ENCODE data around the gene CTAGE1. TPM values are rescaled to one million over a fixed set of nuclear protein-coding genes. Genes with fewer than 3 reads are reported as not detected.

CTAGE1 gene
- polyA plus RNA-seq, 1 of the 3 experiments (the other 2 are of a cell fraction): 0.07 TPM

- 0 out of 2 replicates have a peak, but pooled peaks cover 4% of the 10 kb centered on the region for H3K9me2 ChIP-seq
- DNase-seq: no peak
- CTCF ChIA-PET: interaction anchor here (0.6 to 1.5 kb wide), 2 partner anchors 12 kb away, joined by 3 to 7 read pairs; no protein-coding TSS in a partner anchor
- no peak overlapping the region for H3K4me3 ChIP-seq (ENCODE audit: low read depth in 2 of 2, low read length in 1 of 2)
- peaks cover 60% of the 10 kb centered on the region for H3K27me3 ChIP-seq (ENCODE audit: insufficient read depth)
- no peaks in the 10 kb centered on the region for H3K79me2 ChIP-seq (ENCODE audit: insufficient read depth)
- H4K20me1 ChIP-seq (ENCODE audit: insufficient read depth): no peaks in the 10 kb centered on the region
- H3K27ac ChIP-seq (ENCODE audit: low read depth in 2 of 2, low read length in 1 of 2): no peak overlapping the region
- no peaks in the 10 kb centered on the region for H3K4me1 ChIP-seq (ENCODE audit: control insufficient read depth in 1 of 2, insufficient read depth in 2 of 2, low read depth in 1 of 2, low read length in 1 of 2)
- H3K9me3 ChIP-seq: no peaks in the 10 kb centered on the region
- 6% methylated on average over 2 of the region's 2 CpGs for WGBS (ENCODE audit: low lambda C conversion rate)
- H2AFZ ChIP-seq (ENCODE audit: low read depth): no peak overlapping the region
- no peak for TF ChIP-seq ELF1 (IDR thresholded peaks at IDR 0.05)
- no peak for TF ChIP-seq FOXM1 (IDR thresholded peaks at IDR 0.05; ENCODE audit: low read depth)
- no peak for TF ChIP-seq FOSL2 (IDR thresholded peaks at IDR 0.05; ENCODE audit: borderline replicate concordance, low read depth)
- no peak for TF ChIP-seq USF1 (IDR thresholded peaks at IDR 0.05; ENCODE audit: borderline replicate concordance, low read depth)
- no peak for TF ChIP-seq MAX (IDR thresholded peaks at IDR 0.05; ENCODE audit: low read depth)
- no peak for TF ChIP-seq MEF2A (IDR thresholded peaks at IDR 0.05; ENCODE audit: borderline replicate concordance, low read depth)
- no peak for TF ChIP-seq USF2 (IDR thresholded peaks at IDR 0.05; ENCODE audit: borderline replicate concordance, low read depth, low read length)
- no peak for TF ChIP-seq ZBTB33 (IDR thresholded peaks at IDR 0.05; ENCODE audit: borderline replicate concordance, low read depth)
- no peak for TF ChIP-seq CTCF (IDR thresholded peaks at IDR 0.05)
- TF ChIP-seq JUND (IDR thresholded peaks at IDR 0.05): no peak
- TF ChIP-seq TCF12 (IDR thresholded peaks at IDR 0.05): no peak
- no peak for TF ChIP-seq RAD21 (IDR thresholded peaks at IDR 0.05; ENCODE audit: low read length)
- no peak for TF ChIP-seq TAF1 (IDR thresholded peaks at IDR 0.05; ENCODE audit: borderline replicate concordance, low read depth, low read length)
- no peak for TF ChIP-seq MXI1 (IDR thresholded peaks at IDR 0.05; ENCODE audit: low read depth, low read length)
- TF ChIP-seq RCOR1 (IDR thresholded peaks at IDR 0.05; ENCODE audit: low read length): no peak
- TF ChIP-seq CHD2 (IDR thresholded peaks at IDR 0.05; ENCODE audit: low read length, partially characterized antibody): no peak
- no peak for TF ChIP-seq GABPA (IDR thresholded peaks at IDR 0.05; ENCODE audit: low read depth)
- TF ChIP-seq FOXJ3 (CRISPR knock-in tag; IDR thresholded peaks at IDR 0.05): no peak
- POLR2A ChIA-PET: no interaction called here
- no peaks in the 10 kb centered on the region for H3F3A ChIP-seq (replicated peaks; ENCODE audit: insufficient read depth)
- no peak overlapping the region for H3K9ac ChIP-seq
- no peaks in the 10 kb centered on the region for H3K36me3 ChIP-seq (replicated peaks in 1 of 2; ENCODE audit: control insufficient read depth in 1 of 2, insufficient read depth in 2 of 2, low read length in 1 of 2)
- no peak overlapping the region for H3K4me2 ChIP-seq
Measured at GRCh38 chr18:22459491-22459890, 41.8 kb upstream of the CTAGE1 start.
